WERI-Rb-1 (cell line): ENCODE measurements around the gene RASL12.

ENCODE experiments used
- DNase-seq: peaks from one replicate; pipeline ENCODE4 v3.0.0-alpha.2; 2020
- H3K27ac ChIP-seq: fragments of 250-450 bp; sonication (Bioruptor Pico); 2 replicates; pipeline ENCODE4 v1.5.1; 2020; ENCODE audit warnings: mild to moderate bottlenecking, moderate library complexity
- H3K27me3 ChIP-seq: fragments of 250-450 bp; sonication (Bioruptor Pico); 2 replicates; pipeline ENCODE4 v1.5.1; 2021; ENCODE audit warnings: mild to moderate bottlenecking, low read depth, moderate library complexity; ENCODE audit not compliant: insufficient read depth, severe bottlenecking
- H3K36me3 ChIP-seq: fragments of 250-450 bp; sonication (Bioruptor Pico); 2 replicates; pipeline ENCODE4 v1.5.1; 2020; ENCODE audit warnings: mild to moderate bottlenecking, moderate library complexity
- H3K4me3 ChIP-seq: 2 replicates; pipeline ENCODE4 v1.5.1; 2011; ENCODE audit warnings: low read depth, mild to moderate bottlenecking, control low read depth, low read length
- H3K9me3 ChIP-seq: fragments of 250-450 bp; sonication (Bioruptor Pico); 2 replicates; pipeline ENCODE4 v1.5.1; 2021; ENCODE audit warnings: mild to moderate bottlenecking, moderate library complexity; ENCODE audit not compliant: severe bottlenecking
- CTCF ChIP-seq: IDR thresholded peaks from 2 replicates; pipeline ENCODE4 v1.5.1; 2011; ENCODE audit warnings: low read depth, mild to moderate bottlenecking, control low read depth, inconsistent platforms, low read length

The RASL12 gene

GRCh38 chr15:65067317-65067644 lies 510 bp downstream of the RASL12 start:
- Histone ChIP-seq H3K4me3 (no peak overlapping the region), H3K27me3 (no peaks in the 10 kb centered on the region), H3K36me3 (no peaks in the 10 kb centered on the region), H3K9me3 (no peaks in the 10 kb centered on the region), H3K27ac (no peak overlapping the region)
- no peak for DNase-seq
- no peak for TF ChIP-seq CTCF

- Histone ChIP-seq H3K4me3 (no peak overlapping the region), H3K27ac (no peak overlapping the region), H3K36me3 (no peaks in the 10 kb centered on the region), H3K9me3 (no peaks in the 10 kb centered on the region), H3K27me3 (no peaks in the 10 kb centered on the region)
- TF ChIP-seq CTCF, result no peak
- DNase-seq, result no peak
These were observed 1.0 kb downstream of the RASL12 start for GRCh38 chr15:65066635-65067316.

GRCh38 chr15:65066001-65066634 lies 1.7 kb downstream of the RASL12 start:
- no peaks in the 10 kb centered on the region for H3K36me3 ChIP-seq
- H3K4me3 ChIP-seq, result no peak overlapping the region
- TF ChIP-seq CTCF, result no peak
- H3K9me3 ChIP-seq, result no peaks in the 10 kb centered on the region
- no peak overlapping the region for H3K27ac ChIP-seq
- no peaks in the 10 kb centered on the region for H3K27me3 ChIP-seq
- no peak for DNase-seq

GRCh38 chr15:65062726-65063125 lies 5.1 kb downstream of the RASL12 start:
- no peak for DNase-seq
- H3K9me3 ChIP-seq, result no peaks in the 10 kb centered on the region
- no peak for TF ChIP-seq CTCF

GRCh38 chr15:65062061-65062460 lies 5.7 kb downstream of the RASL12 start:
- H3K27ac ChIP-seq, result no peak overlapping the region
- no peaks in the 10 kb centered on the region for H3K27me3 ChIP-seq
- TF ChIP-seq CTCF, result no peak
- no peak overlapping the region for H3K4me3 ChIP-seq
- no peaks in the 10 kb centered on the region for H3K36me3 ChIP-seq
- no peaks in the 10 kb centered on the region for H3K9me3 ChIP-seq
- DNase-seq, result no peak

More at GRCh38 chr15:65062726-65063125, 5.1 kb downstream of the RASL12 start:
- no peak overlapping the region for H3K4me3 ChIP-seq
- no peak overlapping the region for H3K27ac ChIP-seq
- H3K27me3 ChIP-seq, result no peaks in the 10 kb centered on the region
- no peaks in the 10 kb centered on the region for H3K36me3 ChIP-seq
